Fibroblast of lung (primary cell): Measurements from ENCODE around the gene SMC6.

Source experiments
- CTCF ChIP-seq, 2 donors: IDR thresholded peaks in 1 of 2; conservative IDR thresholded peaks in 1 of 2; 1 replicate in 1 of 2; 2 replicates in 1 of 2; pipeline ENCODE4 v1.5.1; 2011 to 2012; ENCODE audit warnings: low read length in 2 of 2, control low read depth in 1 of 2, inconsistent platforms in 1 of 2, low read depth in 1 of 2, mild to moderate bottlenecking in 1 of 2
- EZH2 ChIP-seq: IDR thresholded peaks from 2 replicates; pipeline ENCODE4 v1.5.1; 2012; ENCODE audit warnings: low read length, control low read depth, mild to moderate bottlenecking; ENCODE audit errors: missing control alignments

DNA sequence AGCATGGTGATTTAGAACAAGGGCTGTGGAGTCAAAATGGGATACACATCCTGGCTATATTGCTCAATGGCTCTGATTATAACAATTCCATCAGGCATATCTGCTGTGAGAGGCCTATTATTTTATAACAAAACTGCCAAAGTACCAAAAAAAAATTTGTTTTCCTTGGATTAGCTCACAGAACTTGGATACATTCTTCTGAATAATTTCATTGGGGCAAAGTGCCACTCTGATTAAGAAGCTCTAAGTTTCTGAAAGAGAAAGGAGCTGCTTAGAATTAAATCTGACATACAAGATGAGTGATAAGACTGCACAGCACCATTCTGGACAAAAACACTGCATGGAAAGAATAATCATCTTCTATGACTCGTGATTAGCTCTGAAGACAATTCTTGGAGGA, 85.7 kb downstream of the SMC6 start:
- TF ChIP-seq CTCF (conservative IDR thresholded peaks at IDR 0.05 in 1 of 2, IDR thresholded peaks at IDR 0.05 in 1 of 2; ENCODE audit: low read depth in 1 of 2, low read length in 2 of 2): no peak
- no peak for TF ChIP-seq EZH2
